HG03039 (cell line): ENCODE data around the gene PDGFD.
A peak's percentile ranks its signal among the peaks of the same experiment; 100 is the strongest.
"Not testable (repeated sequence)": the region's sequence is repeated elsewhere in the genome, so short reads cannot be mapped to it uniquely, and the experiment has no call there.

Experiments
- ATAC-seq: cut with Tn5 transposase; IDR thresholded peaks from one replicate; pipeline ENCODE4 v1.9.1; 2021; ENCODE audit warnings: mild to moderate bottlenecking, moderate library complexity; ENCODE audit not compliant: unreplicated experiment

Gene PDGFD

GRCh38 chr11:104057908-104058307, 106.0 kb downstream of the PDGFD start:
- no peak for ATAC-seq

GRCh38 chr11:104055596-104055995, 108.4 kb downstream of the PDGFD start:
- no peak for ATAC-seq

GRCh38 chr11:104054911-104055529, 108.9 kb downstream of the PDGFD start:
- no peak for ATAC-seq

- ATAC-seq = no peak
Observed at GRCh38 chr11:104053743-104054478, 110.0 kb downstream of the PDGFD start.

GRCh38 chr11:104051778-104052177, 112.2 kb downstream of the PDGFD start:
- no peak for ATAC-seq

GRCh38 chr11:104049116-104049515, 114.8 kb downstream of the PDGFD start:
- no peak for ATAC-seq

DNA sequence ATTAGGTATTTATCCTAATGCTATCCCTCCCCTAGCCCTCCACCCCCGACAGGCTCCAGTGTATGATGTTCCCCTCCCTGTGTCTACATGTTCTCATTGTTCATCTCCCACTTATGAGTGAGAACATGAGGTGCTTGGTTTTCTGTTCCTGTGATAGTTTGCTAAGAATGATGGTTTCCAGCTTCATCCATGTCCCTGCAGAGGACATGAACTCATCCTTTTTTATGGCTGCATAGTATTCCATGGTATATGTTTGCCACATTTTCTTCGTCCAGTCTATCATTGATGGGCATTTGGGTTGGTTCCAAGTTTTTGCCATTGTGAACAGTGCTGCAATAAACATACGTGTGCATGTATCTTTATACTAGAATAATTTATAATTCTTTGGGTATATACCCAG, 117.1 kb downstream of the PDGFD start:
- not testable (repeated sequence) for ATAC-seq

GRCh38 chr11:104046331-104046730, 117.6 kb downstream of the PDGFD start:
- ATAC-seq = no peak

- no peak for ATAC-seq
Observed at GRCh38 chr11:104043678-104044239, 120.2 kb downstream of the PDGFD start.

DNA sequence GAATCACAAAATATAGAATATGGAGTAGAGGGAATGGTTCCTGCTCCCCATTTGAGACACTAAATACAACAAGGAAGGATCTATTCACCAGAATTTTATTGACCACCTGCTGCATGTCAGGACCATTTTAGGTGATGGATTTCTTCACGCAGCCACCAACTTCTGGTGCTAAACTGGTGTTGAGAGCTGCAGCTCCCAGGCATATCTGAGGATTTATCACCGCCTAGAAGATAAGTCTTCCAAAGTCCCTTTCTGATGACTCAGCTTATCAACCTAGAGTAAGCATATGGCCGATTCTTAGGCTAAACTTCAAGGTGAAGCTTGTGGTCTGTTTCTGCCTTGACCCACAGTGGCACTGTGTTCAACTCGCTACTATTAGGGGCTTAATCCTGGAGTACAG, 120.8 kb downstream of the PDGFD start:
- no peak for ATAC-seq

- ATAC-seq = no peak
Observed at GRCh38 chr11:104041792-104042191, 122.2 kb downstream of the PDGFD start.

DNA sequence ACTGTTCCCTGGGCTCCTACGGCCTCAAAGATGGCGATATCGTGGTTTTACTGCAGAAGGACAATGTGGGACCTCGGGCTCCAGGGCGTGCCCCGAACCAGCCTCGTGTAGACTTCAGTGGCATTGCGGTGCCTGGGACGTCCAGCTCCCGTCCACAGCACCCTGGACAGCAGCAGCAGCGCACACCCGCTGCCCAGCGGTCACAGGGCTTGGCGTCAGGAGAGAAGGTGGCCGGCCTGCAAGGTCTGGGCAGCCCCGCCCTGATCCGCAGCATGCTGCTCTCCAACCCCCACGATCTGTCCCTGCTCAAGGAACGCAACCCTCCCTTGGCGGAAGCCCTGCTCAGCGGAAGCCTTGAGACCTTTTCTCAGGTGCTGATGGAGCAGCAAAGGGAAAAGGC, 127.0 kb downstream of the PDGFD start:
- ATAC-seq = no peak

DNA sequence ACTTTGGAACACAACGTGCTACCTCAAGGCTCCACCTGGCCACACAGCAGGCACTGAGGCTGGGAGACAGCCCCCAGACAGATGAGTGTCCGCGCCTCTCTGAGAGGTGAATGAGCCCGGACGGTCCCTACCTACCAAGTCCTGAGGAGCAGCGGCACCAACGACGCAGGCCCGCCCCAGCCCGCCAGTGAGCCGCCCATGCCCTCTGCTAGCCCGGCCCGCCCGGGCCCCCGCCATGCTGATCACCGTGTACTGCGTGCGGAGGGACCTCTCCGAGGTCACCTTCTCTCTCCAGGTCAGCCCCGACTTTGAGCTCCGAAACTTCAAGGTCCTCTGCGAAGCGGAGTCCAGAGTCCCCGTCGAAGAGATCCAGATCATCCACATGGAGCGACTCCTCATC, 127.4 kb downstream of the PDGFD start, which contains the start of gene DDI1:
Gene DDI1 (plus strand): TSS at position 53 of the 400 bp plus-strand sequence. CDS start 183 bp downstream, at position 236.
- ATAC-seq = no peak

- ATAC-seq = no peak
Observed at GRCh38 chr11:104033561-104033960, 130.4 kb downstream of the PDGFD start.

- no peak for ATAC-seq
Observed at GRCh38 chr11:104033134-104033533, 130.8 kb downstream of the PDGFD start.

GRCh38 chr11:104028476-104029263, 135.3 kb downstream of the PDGFD start:
- ATAC-seq = no peak

- no peak for ATAC-seq
Observed at GRCh38 chr11:104024572-104024971, 139.4 kb downstream of the PDGFD start.

- peak; percentile 84 for ATAC-seq
Observed at GRCh38 chr11:104015649-104016415, 148.1 kb downstream of the PDGFD start.

- ATAC-seq = no peak
Observed at GRCh38 chr11:104011044-104011443, 152.9 kb downstream of the PDGFD start.

DNA sequence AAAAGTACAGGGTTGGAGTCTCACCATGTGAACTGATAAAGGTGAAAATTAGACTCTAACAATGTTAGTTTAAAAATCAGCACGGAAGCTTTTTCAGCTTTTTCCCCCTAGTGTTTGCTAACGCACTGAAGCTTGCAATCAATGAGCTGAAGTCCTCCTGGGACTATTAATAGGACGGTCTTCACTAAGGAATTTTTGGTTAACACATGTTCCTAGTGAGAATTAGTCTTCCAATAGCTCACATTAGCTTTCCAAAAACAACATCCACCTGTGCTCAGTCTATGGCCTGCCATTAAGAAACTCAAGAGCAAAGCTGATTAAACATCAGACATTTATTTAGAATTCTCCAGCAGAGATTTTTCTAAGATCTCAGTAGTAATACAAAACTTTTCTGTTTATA, 154.2 kb downstream of the PDGFD start:
- ATAC-seq = no peak
